ENCODE measurements around the gene OLFML3.
"Not testable (repeated sequence)": the region's sequence is repeated elsewhere in the genome, so short reads cannot be mapped to it uniquely, and the experiment has no call there.

Gene OLFML3

GRCh38 chr1:113978863-113979702 lies at the start of gene OLFML3:
Gene OLFML3, plus strand, starts transcription at chr1:113979474. Its CDS starts 43 bp downstream, at chr1:113979517.
- DNase-seq (ENCODE audit: low read depth) = peak; percentile 99

DNA sequence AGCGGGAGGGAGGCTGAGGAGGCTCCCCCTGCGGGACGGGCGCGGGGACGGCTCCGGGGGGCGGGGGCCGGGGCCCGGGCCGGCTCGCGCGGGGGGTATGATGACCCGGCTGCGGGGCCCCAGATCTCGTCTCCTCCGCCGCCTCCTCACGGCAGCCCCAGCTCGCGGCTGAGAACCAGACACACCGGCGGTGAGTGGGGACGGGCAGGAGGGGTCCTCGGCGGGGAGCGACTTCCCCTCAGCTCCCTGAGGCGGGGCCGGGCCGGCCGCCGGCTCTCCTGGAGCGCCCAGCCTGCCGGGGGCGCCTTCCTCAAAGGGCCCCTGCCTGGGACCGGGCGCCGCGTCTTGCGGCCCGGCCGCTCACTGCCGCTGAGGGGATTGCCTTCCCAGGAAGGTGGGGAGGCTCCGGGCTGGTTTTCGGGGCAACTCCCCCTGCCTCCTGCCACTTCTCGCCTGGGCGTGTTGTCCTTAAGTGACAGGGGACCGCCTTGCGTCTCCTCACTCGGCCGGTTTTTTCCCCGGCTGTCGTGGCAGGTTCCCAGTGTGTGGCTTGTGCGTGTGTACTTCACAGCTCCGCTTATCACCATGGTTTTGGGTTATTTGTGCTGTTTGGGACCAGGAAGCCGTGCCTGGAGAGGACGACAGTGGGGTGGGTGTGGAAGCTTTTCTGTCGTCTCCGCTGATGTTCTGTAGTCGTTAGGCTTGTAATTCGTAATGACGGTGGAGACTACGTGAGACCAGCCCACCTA lies 49.4 kb upstream of the OLFML3 start:
- DNase-seq (ENCODE audit: low read depth) = peak; percentile 47

DNA sequence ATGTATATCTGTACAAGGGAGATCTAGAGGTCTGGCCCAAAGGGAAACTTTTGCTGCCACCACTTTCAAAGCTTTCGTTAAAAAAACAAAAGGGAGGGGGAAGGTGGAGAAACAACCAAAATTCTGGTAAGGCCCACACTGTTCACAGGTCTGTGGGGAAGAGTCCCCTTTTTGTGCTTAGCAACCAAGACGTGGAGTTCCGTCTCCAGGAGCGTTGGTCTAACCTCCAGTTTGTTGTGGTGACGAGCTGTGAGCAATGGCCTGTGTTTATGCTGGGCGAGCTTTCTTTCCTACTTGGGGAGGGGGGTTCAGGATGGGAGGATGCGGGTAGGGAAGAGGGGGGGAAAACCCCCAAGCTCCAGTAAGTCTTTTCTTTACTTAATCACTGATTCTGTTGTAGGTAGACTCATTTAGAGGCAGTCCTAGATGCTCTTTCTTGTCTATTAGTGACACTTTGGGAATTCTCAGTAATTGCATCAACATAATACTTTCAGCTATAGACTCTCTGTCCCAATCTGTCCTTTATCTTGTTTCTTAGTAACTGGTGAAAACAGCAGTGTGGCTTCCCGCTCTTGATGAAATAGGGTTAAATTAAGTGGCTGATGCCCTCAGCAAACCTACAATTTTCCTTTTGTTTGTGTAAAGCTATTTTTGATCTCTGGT lies 48.6 kb upstream of the OLFML3 start:
- DNase-seq (ENCODE audit: low read depth) = peak; percentile 58

- DNase-seq (ENCODE audit: low read depth) = peak; percentile 64
Measured at GRCh38 chr1:113931451-113931851, 47.8 kb upstream of the OLFML3 start.

GRCh38 chr1:113934006-113934405 lies 45.3 kb upstream of the OLFML3 start:
- no peak for DNase-seq (ENCODE audit: low read depth)

DNA sequence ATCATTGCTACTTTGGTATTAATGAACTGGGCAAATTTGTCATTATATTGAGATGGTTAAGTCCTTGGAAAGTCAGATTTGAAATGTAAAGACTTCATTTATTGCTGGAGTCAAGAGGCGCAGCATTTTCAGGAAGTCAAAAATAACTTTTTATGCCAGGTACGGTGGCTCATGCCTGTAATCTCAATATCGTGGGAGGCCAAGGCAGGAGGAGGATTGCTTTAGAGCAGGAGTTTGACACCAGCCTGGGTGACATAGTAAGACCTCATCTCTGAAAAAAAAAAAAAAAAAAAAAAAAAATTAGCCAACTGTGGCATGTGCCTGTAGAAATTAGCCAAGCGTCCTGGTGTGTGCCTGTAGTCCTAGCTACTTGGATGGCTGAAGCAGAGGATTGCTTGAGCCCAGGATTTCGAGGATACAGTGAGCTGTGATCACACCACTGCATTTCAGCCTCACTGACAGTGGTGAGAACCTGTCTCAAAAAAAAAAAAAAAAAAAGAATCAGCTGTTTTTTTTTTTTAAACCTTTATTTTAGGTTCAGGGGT lies 44.7 kb upstream of the OLFML3 start:
- DNase-seq (ENCODE audit: low read depth) = no peak

DNA sequence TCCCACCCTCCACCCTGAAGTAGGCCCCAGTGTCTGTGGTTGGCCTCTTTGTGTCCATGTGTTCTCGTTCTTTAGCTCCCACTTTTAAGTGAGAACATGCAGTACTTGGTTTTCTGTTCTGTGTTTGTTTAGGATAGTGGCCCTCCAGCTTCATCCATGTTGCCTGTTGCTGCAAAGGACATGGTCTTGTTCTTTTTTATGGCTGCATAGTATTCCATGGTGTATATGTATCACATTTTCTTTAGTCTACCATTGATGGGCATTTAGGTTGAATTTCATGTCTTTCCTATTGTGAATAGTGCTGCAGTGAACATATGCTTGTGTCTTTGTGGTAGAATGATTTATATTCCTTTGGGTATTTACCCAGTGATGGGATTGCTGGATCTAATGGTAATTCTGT lies 44.1 kb upstream of the OLFML3 start:
- DNase-seq (ENCODE audit: low read depth) = no peak

DNA sequence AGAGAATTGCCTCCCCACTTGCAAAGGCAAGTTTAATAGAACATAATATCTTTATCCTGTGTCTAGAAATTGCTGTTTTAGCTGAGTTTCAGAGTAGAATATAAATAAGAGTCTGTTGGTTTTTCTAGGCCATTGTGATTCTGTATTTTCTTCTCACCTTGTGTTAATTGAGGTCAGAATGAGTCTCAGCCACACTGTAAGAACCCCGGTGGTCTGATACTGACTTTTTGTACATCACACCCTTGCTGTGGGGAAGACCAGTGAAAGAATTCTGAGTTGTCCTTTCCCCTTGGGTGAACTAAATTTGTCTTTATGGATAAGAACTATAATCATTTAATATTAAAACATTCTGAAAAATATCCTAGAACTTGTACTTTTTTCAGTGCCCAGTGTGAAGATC lies 43.3 kb upstream of the OLFML3 start:
- no peak for DNase-seq (ENCODE audit: low read depth)

GRCh38 chr1:113937146-113937545 lies 42.1 kb upstream of the OLFML3 start:
- no peak for DNase-seq (ENCODE audit: low read depth)

- DNase-seq (ENCODE audit: low read depth) = no peak
Measured at GRCh38 chr1:113938192-113938591, 41.1 kb upstream of the OLFML3 start.

- DNase-seq (ENCODE audit: low read depth) = no peak
Measured at GRCh38 chr1:113940365-113941244, 38.7 kb upstream of the OLFML3 start.

DNA sequence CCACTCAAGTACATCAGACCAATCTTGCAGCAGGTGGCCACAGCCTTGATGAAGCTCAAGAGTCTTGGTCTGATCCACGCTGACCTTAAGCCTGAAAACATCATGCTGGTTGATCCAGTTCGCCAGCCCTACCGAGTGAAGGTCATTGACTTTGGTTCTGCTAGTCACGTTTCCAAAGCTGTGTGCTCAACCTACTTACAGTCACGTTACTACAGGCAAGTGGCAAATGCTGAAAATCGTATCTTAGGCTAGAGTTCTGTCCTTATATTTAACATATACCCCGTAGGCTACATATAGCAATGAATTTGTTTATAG lies 38.1 kb upstream of the OLFML3 start:
- DNase-seq (ENCODE audit: low read depth) = no peak

GRCh38 chr1:113942527-113942926 lies 36.7 kb upstream of the OLFML3 start:
- DNase-seq (ENCODE audit: low read depth) = no peak

DNA sequence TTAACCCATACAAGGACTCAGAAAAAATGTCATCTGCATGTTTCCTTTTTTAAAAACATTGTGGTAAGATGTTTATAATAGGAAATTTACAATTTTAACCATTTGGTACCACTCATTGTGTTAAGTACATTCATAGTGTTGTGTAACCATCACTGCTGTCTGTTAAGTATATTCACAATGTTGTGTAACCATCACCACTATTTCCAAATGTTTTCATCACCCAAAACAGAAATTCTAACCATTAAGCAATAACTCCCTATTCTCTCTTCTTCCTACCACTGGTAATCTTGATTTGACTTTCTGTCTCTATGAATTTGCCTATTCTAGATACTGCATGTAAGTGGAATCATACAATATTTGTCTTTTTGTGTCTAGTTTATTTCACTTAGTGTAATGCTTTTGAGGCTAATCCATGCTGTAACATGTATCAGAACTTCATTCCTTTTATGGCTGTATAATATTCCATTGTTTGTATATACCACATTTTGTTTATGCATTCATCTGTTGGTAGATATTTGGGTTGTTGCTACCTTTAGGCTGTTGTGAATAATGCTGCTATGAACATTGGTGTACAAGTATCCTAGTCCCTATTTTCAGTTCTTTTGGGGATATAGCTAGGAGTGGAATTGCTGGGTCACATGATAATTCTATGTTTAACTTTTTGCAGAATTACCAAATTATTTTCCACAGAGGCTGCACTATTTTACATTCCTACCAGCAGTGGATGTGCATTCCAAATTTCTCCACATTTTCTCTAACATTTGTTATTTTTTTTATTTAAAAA lies 36.1 kb upstream of the OLFML3 start:
- no peak for DNase-seq (ENCODE audit: low read depth)

DNA sequence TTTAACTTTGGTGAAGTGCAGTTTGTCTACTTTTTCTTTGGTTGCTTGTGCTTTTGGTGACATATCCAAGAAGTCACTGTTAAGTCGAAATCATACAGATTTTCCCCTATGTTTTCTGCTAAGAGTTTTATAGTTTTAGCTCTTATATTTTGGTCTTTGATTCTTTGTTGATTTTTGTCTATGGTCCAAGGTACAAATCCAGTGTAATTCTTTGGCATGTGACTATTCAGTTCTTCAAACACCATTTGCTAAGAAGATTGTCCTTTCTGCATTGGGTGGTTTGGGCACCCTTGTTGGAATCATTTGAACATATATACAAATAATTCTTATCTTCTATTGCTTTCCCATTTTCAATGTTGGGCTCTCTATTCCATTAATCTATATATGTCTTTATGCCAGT lies 33.9 kb upstream of the OLFML3 start:
- DNase-seq (ENCODE audit: low read depth) = no peak

GRCh38 chr1:113946112-113946511 lies 33.2 kb upstream of the OLFML3 start:
- DNase-seq (ENCODE audit: low read depth) = no peak

- peak; percentile 16 for DNase-seq (ENCODE audit: low read depth)
Measured at GRCh38 chr1:113946678-113947387, 32.4 kb upstream of the OLFML3 start.

DNA sequence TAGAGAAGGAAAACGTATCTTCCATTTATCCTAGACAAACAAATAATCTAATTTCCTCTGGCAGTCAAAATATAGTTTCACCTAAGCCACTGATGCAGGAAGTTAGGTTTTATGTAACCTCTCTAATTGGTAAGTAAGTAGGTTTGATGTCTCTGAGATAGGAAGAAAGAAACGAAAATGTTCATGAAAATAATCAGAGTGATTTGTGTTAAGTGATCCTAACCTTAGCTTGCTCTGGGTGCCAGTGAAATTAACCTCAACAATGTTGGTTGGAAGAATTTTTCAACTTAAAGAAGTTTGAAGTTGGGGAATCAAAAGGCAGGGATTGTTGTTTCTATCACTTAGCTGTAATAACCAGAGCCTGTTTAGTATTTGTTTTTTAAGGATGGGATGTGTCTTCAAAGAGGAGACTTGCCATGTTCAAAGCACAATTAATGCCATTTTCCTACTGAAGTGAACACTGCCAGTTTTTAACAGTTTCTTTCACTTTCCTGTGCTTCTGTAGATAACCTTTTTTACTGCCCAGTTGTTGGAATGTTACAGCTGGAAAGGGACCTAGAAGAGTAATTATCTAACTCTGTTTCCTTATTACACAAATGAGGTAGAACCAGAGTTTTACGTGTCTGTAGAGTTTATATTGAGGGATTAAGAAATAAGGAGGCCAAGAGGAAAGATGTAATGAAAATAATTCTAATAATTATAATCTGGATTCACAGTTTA lies 31.7 kb upstream of the OLFML3 start:
- DNase-seq (ENCODE audit: low read depth) = no peak

- DNase-seq (ENCODE audit: low read depth) = not testable (repeated sequence)
Measured at GRCh38 chr1:113948151-113948550, 31.1 kb upstream of the OLFML3 start.

GRCh38 chr1:113949007-113949406 lies 30.3 kb upstream of the OLFML3 start:
- DNase-seq (ENCODE audit: low read depth) = peak; percentile 13
